Middle frontal gyrus (tissue), 1 donor: ENCODE data around the gene C17orf107.
"Not testable (repeated sequence)": the region's sequence is repeated elsewhere in the genome, so short reads cannot be mapped to it uniquely, and the experiment has no call there.

ENCODE experiments used
- DNase-seq: peaks from one replicate; pipeline ENCODE4 v3.0.0-alpha.2; 2015; ENCODE audit warnings: low spot score; ENCODE audit errors: extremely low spot score

The C17orf107 gene

GRCh38 chr17:4900231-4901107, 1.1 kb downstream of the C17orf107 start:
- DNase-seq: no peak

DNA sequence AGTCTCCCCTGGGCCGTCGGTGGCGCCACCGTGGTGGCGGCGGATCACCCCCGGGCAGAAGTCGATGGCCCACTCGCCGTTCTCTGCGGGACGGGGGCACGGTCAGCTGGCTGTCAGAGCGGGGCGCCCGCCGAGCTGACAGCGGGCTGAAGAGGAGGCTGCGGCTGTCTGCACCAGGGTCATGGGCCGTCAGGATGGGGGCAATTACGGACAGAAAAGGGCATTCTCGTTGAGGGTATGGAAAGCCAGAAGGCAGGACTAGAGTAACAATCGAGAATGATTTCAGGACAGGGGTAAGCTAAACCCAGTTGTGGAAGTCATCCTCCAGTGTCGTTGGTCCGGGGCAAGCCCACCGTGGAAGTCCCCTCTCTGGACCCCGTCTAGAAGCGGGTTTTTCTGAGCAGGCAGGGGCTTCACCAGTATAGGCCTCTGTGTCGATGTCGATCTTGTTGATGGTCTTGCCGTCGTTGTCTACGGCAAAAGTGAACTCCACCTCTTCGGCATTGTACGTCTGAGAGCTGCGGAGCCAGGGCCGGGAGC, 1.8 kb downstream of the C17orf107 start:
- no peak for DNase-seq

DNA sequence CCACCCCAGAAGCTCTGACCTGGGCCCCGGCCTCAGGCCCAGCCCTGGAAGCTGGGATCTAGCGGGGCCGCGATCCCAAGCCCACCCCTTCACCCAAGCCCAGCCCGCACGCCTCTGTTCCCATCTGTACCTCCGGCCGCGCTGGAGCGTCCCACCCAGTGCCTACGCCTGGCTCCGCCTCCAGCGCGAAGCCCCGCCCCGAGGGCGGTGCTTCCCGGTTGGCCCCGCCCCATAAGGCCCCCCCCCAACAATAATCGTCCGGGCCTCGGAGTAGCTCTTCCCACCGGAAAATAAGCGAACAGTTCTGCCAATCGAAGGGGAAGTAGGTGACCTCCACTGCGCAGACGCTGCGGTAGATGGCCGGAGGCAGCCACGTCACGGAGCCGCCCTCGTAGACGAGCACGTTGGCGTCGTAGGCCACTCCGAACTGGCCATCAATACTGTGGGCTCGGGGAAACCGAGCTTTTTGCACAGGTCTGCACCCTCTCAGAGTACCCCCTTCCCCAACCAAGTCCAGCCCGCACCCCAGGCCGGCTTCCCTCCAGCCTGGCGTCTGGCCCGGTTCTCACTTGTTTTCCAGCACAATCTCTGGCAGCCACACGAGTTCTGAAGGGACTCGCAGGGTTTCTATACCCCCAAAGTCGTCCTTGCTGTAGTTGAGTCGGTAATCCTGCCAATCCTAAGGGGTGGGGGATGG, 2.5 kb downstream of the C17orf107 start:
- DNase-seq: no peak

- no peak for DNase-seq
These were observed 3.2 kb downstream of the C17orf107 start for GRCh38 chr17:4902540-4902939.

GRCh38 chr17:4903051-4903818, 3.9 kb downstream of the C17orf107 start, which contains the start of gene CHRNE:
Gene CHRNE (minus strand): TSS chr17:4903098. CDS start chr17:4903063, 35 bp downstream.
- no peak for DNase-seq

DNA sequence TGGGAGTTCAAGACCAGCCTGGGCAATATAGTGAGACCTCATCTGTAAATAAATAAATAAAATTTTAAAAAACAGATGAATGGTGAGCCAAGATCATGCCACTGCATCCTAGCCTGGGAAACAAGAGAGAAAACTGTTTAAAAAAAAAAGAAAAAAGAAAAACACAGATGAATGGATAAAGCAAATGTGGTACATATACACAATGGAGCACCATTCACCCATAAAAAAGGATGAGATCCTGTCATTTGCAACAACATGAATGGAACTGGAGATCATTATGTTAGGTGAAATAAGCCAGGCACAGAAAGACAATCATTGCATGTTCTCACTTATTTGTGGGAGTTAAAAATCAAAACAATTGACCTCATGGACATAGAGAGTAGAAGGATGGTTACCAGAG, 7.3 kb downstream of the C17orf107 start:
- DNase-seq: not testable (repeated sequence)

DNA sequence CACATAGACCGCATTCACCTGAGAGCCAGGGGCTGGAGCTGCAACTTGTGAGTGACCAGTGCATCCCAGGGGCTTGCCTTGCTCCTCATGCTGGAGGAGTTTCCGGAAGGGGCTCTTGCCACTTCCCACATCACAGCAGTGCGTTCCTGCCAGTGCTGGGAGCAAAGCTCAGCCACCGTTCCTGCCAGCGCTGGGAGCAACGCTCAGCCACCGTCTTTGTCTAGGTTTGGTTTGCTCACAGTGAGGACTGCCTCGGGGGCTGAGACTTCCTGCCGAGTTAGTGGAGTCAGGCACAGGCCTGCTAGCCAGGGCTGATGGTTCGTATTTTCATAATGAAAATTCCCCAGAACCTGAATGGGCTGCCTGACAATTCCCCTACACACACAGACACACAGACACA, 9.0 kb downstream of the C17orf107 start:
- DNase-seq: no peak

- DNase-seq: peak; percentile 66
These were observed 9.6 kb downstream of the C17orf107 start for GRCh38 chr17:4908711-4909496.

- no peak for DNase-seq
These were observed 14.7 kb downstream of the C17orf107 start for GRCh38 chr17:4913994-4914393.

- DNase-seq: not testable (repeated sequence)
These were observed 15.2 kb downstream of the C17orf107 start for GRCh38 chr17:4914551-4914950.

- DNase-seq: no peak
These were observed 20.2 kb downstream of the C17orf107 start for GRCh38 chr17:4919511-4920047.

GRCh38 chr17:4920351-4921048, 21.2 kb downstream of the C17orf107 start:
- no peak for DNase-seq

- DNase-seq: no peak
These were observed 22.0 kb downstream of the C17orf107 start for GRCh38 chr17:4921320-4921719.

DNA sequence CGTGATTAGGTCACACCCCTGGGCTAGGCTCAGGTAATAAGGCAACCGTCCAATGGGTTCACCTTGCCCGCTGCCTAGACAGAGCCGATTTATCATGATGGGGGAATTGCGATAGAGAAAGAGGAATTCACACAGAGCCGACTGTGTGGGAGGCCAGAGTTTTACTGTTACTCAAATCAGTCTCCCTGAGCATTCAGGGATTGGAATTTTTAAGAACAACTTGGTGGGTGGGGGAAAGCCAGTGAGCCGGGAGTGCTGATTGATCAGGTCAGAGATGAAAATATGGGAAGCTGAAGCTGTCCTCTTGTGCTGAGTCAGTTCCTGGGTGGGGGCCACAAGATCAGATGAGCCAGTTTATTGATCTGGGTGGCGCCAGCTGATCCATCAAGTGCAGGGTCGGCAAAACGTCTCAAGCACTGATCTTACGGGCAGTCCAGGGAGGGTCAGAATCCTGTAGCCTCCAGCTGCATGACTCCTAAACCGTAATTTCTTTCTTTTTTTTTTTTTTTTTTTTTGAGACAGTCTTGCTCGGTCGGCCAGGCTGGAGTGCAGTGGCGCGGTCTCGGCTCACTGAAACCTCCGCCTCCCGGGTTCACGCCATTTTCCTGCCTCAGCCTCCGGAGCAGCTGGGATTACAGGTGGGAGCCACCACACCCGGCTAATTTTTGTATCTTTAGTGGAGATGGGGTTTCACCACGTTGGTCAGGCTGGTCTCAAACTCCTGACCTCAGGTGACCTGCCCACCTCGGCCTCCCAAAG, 27.4 kb downstream of the C17orf107 start:
- not testable (repeated sequence) for DNase-seq

- DNase-seq: no peak
These were observed 29.5 kb downstream of the C17orf107 start for GRCh38 chr17:4928881-4929280.

GRCh38 chr17:4931963-4932362, 32.6 kb downstream of the C17orf107 start, which contains the start of gene GP1BA:
Gene GP1BA (plus strand): TSS chr17:4932277. CDS start chr17:4932605, 328 bp downstream.
- DNase-seq: no peak

- DNase-seq: no peak
These were observed 33.4 kb downstream of the C17orf107 start for GRCh38 chr17:4932756-4933155.

DNA sequence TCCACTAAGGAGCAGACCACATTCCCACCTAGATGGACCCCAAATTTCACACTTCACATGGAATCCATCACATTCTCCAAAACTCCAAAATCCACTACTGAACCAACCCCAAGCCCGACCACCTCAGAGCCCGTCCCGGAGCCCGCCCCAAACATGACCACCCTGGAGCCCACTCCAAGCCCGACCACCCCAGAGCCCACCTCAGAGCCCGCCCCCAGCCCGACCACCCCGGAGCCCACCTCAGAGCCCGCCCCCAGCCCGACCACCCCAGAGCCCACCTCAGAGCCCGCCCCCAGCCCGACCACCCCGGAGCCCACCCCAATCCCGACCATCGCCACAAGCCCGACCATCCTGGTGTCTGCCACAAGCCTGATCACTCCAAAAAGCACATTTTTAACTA, 34.3 kb downstream of the C17orf107 start:
- DNase-seq: no peak
